Ascending aorta (tissue), 2 donors: ENCODE data around the gene UNC13C. TPM values are rescaled to one million over a fixed set of nuclear protein-coding genes. Genes with fewer than 3 reads are reported as not detected.

Source experiments
- DNase-seq, 2 donors: peaks; one replicate each; pipeline ENCODE4 v3.0.0-alpha.2; 2019; ENCODE audit warnings: low spot score in 2 of 2
- H3K27ac ChIP-seq, 2 donors: fragments of 200-600 bp; sonication (generic); one replicate each; pipeline ENCODE4 v1.5.1; 2016 to 2017; ENCODE audit warnings: mild to moderate bottlenecking in 1 of 2
- H3K27me3 ChIP-seq: fragments of 200-600 bp; sonication (generic); one replicate; pipeline ENCODE4 v1.5.1; 2017
- H3K36me3 ChIP-seq, 2 donors: fragments of 200-600 bp; sonication (generic); one replicate each; pipeline ENCODE4 v1.5.1; 2016
- H3K4me1 ChIP-seq, 2 donors: fragments of 200-600 bp; sonication (generic); one replicate each; pipeline ENCODE4 v1.5.1; 2016 to 2017; ENCODE audit warnings: mild to moderate bottlenecking in 1 of 2
- H3K4me3 ChIP-seq, 2 donors: fragments of 200-600 bp; sonication (generic); one replicate each; pipeline ENCODE4 v1.5.1; 2016 to 2017; ENCODE audit warnings: mild to moderate bottlenecking in 1 of 2
- H3K9me3 ChIP-seq, 2 donors: fragments of 200-600 bp; sonication (generic); one replicate each; pipeline ENCODE4 v1.5.1; 2016
- intact Hi-C: fragments of 100-400 bp; cut with DNase I; formaldehyde crosslinking; loops from one replicate; pipeline ENCODE4 v1.15.1; 2023
- total RNA-seq: library from RNA; depleted of rRNA; stranded (reverse); fragments of >200 nt; gene quantifications from one replicate; pipeline ENCODE4 v1.1.0, GENCODE V29; 2016
- TF ChIP-seq, protein P1 (sequence below), 3 experiments: fragments of 200-600 bp in 2 of 3; fragments of 450-650 bp in 1 of 3; sonication (generic) in 2 of 3; IDR thresholded peaks; one replicate each; pipeline ENCODE4 v1.5.1; 2016 to 2019; ENCODE audit warnings: antibody characterized with exemption in 3 of 3, mild to moderate bottlenecking in 1 of 3, moderate library complexity in 1 of 3

Gene UNC13C
- total RNA-seq, 1 donor from 2014 or later, result 2.0 TPM

DNA sequence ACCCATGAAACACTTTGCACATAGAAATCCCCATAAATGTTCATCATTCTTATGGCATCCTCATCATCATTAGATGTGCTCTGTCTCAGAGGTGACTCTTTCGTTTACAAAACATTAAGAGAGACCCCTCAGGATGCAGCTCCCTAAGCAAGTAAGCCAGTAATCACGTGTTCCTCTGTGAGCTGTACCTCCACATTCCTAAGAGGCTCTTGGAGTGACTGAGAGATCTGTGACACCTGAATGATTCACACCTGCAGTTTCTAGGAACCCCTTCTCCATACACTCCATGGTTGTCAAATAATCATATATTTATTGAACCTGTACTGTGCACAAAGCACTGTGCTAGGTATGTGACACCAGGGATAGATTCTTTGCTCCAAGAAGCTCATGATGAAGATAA lies 602.4 kb downstream of the UNC13C start:
- TF ChIP-seq, protein P1, sequence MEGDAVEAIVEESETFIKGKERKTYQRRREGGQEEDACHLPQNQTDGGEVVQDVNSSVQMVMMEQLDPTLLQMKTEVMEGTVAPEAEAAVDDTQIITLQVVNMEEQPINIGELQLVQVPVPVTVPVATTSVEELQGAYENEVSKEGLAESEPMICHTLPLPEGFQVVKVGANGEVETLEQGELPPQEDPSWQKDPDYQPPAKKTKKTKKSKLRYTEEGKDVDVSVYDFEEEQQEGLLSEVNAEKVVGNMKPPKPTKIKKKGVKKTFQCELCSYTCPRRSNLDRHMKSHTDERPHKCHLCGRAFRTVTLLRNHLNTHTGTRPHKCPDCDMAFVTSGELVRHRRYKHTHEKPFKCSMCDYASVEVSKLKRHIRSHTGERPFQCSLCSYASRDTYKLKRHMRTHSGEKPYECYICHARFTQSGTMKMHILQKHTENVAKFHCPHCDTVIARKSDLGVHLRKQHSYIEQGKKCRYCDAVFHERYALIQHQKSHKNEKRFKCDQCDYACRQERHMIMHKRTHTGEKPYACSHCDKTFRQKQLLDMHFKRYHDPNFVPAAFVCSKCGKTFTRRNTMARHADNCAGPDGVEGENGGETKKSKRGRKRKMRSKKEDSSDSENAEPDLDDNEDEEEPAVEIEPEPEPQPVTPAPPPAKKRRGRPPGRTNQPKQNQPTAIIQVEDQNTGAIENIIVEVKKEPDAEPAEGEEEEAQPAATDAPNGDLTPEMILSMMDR (IDR thresholded peaks at IDR 0.05), result no peak
- intact Hi-C loops, result no loop called here

DNA sequence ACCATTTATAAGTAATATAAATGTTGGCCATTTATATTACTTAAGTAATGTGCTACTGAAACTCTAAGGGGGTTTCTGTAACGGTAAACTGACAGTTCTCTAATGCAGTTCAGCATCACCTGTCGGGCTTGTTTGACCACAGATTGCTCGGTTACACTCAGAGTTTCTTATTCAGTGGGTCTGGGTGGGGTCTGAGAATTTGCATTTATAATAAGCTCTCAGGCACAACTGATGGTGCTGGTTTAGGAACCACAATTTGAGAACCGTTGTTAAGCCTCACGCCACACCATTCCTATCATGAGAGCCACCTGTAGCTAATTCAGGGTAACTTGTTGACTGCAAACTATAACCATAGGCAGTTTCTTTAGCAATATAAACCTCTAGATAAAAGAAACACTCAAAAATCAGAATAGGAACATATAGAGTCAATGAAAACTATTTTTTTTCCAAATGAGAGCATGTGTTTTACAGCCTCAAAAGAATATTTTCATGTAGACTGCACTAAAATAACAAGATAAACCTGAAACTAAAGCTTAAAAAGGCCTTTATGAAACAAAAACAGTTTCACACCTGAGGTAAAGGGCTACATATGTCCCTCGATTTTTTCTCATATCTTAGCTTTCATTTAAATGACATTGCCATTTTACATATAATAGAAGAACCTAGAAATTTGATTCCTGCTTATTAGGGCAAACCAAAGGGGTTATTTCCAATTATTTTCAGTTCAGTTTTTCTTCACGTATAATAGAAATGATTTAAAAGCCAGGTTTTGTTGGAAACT lies 604.8 kb downstream of the UNC13C start:
- no peaks in the 10 kb centered on the region for H3K4me1 ChIP-seq
- DNase-seq, result no peak
- no peaks in the 10 kb centered on the region for H3K9me3 ChIP-seq
- TF ChIP-seq, protein P1 (IDR thresholded peaks at IDR 0.05), result no peak
- H3K36me3 ChIP-seq, result no peaks in the 10 kb centered on the region
- H3K27ac ChIP-seq, result no peak overlapping the region
- H3K4me3 ChIP-seq, result no peak overlapping the region
- intact Hi-C loops, result no loop called here
- no peaks in the 10 kb centered on the region for H3K27me3 ChIP-seq

More for the DNA sequence above, 602.4 kb downstream of the UNC13C start:
- Histone ChIP-seq H3K36me3 (no peaks in the 10 kb centered on the region), H3K9me3 (no peaks in the 10 kb centered on the region), H3K4me1 (peaks cover 0 to 2% of the 10 kb centered on the region in 2 donors), H3K27me3 (no peaks in the 10 kb centered on the region), H3K4me3 (no peak overlapping the region), H3K27ac (no peak overlapping the region)
- DNase-seq, result no peak

DNA sequence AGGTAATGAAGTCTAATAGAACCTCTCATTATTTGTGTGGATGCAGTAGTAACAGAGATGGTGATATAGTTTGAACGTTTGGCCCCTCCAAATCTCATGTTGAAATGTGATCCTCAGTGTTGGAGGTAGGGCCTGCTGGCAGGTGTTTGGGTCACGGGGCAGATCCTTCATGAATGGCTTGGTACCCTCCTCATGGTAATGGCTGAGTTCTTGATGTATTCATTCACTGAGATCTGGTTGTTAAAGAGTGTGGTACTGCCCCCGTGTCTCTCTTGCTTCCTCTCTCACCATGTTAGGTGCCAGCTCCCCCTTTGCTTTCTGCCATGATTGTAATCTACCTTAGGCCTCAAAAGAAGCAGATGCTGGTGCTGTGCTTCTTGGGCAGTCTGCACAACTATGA lies 606.8 kb downstream of the UNC13C start:
- TF ChIP-seq, protein P1 (IDR thresholded peaks at IDR 0.05), result no peak
- no peak overlapping the region for H3K27ac ChIP-seq
- H3K9me3 ChIP-seq, result no peaks in the 10 kb centered on the region
- no peak for DNase-seq
- H3K4me1 ChIP-seq, result no peaks in the 10 kb centered on the region
- no peak overlapping the region for H3K4me3 ChIP-seq
- H3K27me3 ChIP-seq, result no peaks in the 10 kb centered on the region
- intact Hi-C loops, result no loop called here
- H3K36me3 ChIP-seq, result no peaks in the 10 kb centered on the region

DNA sequence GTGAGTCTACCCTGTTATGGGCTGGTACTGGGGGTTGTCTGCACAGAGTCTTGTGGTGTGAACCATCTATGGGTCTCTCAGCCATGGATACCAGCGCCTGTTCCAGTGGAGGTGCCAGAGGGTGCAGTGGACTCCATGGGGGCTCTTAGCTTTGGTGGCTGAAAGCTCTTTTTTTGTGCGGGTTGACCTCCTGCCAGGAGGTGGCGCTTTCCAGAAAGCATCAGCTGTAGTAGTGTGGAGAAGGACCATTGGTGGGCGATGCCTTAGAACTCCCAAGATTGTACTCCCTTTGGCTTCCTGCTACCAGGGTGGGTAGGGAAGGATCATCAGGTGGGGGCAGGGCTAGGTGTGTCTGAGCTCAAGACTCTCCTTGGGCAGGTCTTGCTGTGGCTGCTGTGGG lies 615.9 kb downstream of the UNC13C start:
- Histone ChIP-seq H3K36me3 (no peaks in the 10 kb centered on the region), H3K27me3 (no peaks in the 10 kb centered on the region), H3K4me3 (no peak overlapping the region), H3K4me1 (no peaks in the 10 kb centered on the region), H3K9me3 (no peaks in the 10 kb centered on the region), H3K27ac (no peak overlapping the region)
- TF ChIP-seq, protein P1 (IDR thresholded peaks at IDR 0.05), result no peak
- intact Hi-C loops, result no loop called here
- no peak for DNase-seq

DNA sequence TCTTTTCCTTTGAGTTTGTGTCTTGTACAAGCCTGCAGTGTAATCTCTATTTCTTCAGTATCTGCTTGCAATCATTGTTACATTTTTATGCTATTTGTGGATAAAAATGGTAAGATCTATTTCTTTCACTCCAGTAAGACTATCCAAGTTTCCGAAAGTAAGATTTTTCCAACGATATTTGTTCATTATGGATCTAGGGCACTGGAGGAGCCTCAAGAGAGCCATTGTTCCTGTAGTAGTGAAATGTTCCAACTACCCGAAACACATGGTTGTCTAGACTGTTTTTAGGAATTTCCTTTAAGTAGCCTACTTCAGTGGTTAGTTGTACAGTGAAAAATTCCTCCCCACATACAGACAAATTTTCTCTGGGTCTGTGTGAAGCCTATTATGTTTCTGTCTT lies 621.1 kb downstream of the UNC13C start:
- no peak for DNase-seq
- intact Hi-C loops, result no loop called here
- TF ChIP-seq, protein P1 (IDR thresholded peaks at IDR 0.05), result no peak
- no peak overlapping the region for H3K4me3 ChIP-seq
- H3K4me1 ChIP-seq, result no peaks in the 10 kb centered on the region
- no peak overlapping the region for H3K27ac ChIP-seq
- H3K9me3 ChIP-seq, result no peaks in the 10 kb centered on the region
- no peaks in the 10 kb centered on the region for H3K27me3 ChIP-seq
- no peaks in the 10 kb centered on the region for H3K36me3 ChIP-seq
